ENCODE data around the gene ABCA4.

ABCA4 gene

DNA sequence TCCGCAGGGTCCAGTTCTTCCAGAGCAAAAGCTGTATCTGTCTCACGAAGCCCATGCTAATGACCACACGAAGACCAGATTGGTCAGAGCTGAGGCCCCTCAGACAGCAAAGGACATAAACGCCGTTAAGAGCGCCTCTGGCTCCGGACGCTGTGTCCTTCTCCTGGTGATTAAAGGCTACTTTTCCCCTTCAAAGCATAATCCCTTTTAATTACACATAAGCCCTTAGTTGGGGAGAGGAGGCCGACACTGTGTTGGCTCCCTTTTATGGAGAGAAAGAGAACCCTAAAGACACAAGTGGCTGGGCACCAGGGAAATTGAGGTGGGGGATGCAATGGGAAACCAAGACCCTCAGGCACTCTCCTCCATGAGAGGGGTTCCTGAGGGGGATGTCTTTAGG, at the start of gene ABCA4:
ABCA4 (minus strand) TSS at position 158 of the 400 bp plus-strand sequence; CDS start at position 55, 103 bp downstream.
- ATAC-seq = no peak
- TF ChIP-seq ZNF70 (CRISPR knock-in tag; IDR thresholded peaks at IDR 0.05) = no peak

DNA sequence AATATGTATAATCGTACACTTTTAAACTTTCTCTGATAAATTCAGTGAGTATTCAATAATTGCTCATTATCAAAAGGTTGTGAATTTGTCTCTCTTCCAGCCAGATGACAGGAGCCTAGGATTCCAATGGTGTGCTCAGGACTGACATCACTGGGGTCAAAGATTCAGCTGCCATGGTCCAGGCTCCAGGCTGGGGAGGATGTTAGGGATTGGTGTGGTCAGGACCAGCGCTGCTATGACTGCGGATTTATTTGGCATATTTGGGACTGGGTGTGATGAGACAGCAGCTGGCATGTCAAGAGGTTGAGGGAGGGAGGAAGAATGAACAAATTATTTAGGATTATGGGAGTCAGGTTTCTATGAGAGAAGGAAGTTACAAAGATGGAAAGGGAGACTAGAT, 48.2 kb upstream of the ABCA4 start:
- TF ChIP-seq ZFP3 (CRISPR knock-in tag; IDR thresholded peaks at IDR 0.05) = no peak
- no peak for TF ChIP-seq TOX (CRISPR knock-in tag; IDR thresholded peaks at IDR 0.05; ENCODE audit: borderline replicate concordance)
- no peak for TF ChIP-seq BACH2 (CRISPR knock-in tag; IDR thresholded peaks at IDR 0.05; ENCODE audit: borderline replicate concordance)
- TF ChIP-seq GLIS3 (CRISPR knock-in tag; IDR thresholded peaks at IDR 0.05) = no peak
- TF ChIP-seq ZC3H10 (CRISPR knock-in tag; IDR thresholded peaks at IDR 0.05) = no peak
- no peak for TF ChIP-seq ESRRG (CRISPR knock-in tag; IDR thresholded peaks at IDR 0.05)
- no peak for TF ChIP-seq ZFP30 (CRISPR knock-in tag; IDR thresholded peaks at IDR 0.05)
- no peak for TF ChIP-seq TCF4 (CRISPR knock-in tag; IDR thresholded peaks at IDR 0.05; ENCODE audit: borderline replicate concordance)
- no peak for TF ChIP-seq SNAI2 (CRISPR knock-in tag; IDR thresholded peaks at IDR 0.05)
- TF ChIP-seq, protein P1, sequence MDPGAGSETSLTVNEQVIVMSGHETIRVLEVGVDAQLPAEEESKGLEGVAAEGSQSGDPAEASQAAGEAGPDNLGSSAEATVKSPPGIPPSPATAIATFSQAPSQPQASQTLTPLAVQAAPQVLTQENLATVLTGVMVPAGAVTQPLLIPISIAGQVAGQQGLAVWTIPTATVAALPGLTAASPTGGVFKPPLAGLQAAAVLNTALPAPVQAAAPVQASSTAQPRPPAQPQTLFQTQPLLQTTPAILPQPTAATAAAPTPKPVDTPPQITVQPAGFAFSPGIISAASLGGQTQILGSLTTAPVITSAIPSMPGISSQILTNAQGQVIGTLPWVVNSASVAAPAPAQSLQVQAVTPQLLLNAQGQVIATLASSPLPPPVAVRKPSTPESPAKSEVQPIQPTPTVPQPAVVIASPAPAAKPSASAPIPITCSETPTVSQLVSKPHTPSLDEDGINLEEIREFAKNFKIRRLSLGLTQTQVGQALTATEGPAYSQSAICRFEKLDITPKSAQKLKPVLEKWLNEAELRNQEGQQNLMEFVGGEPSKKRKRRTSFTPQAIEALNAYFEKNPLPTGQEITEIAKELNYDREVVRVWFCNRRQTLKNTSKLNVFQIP (CRISPR knock-in tag; IDR thresholded peaks at IDR 0.05; ENCODE audit: borderline replicate concordance, low read depth) = no peak
- no peak for TF ChIP-seq RARB (CRISPR knock-in tag; IDR thresholded peaks at IDR 0.05)
- TF ChIP-seq, protein P2, sequence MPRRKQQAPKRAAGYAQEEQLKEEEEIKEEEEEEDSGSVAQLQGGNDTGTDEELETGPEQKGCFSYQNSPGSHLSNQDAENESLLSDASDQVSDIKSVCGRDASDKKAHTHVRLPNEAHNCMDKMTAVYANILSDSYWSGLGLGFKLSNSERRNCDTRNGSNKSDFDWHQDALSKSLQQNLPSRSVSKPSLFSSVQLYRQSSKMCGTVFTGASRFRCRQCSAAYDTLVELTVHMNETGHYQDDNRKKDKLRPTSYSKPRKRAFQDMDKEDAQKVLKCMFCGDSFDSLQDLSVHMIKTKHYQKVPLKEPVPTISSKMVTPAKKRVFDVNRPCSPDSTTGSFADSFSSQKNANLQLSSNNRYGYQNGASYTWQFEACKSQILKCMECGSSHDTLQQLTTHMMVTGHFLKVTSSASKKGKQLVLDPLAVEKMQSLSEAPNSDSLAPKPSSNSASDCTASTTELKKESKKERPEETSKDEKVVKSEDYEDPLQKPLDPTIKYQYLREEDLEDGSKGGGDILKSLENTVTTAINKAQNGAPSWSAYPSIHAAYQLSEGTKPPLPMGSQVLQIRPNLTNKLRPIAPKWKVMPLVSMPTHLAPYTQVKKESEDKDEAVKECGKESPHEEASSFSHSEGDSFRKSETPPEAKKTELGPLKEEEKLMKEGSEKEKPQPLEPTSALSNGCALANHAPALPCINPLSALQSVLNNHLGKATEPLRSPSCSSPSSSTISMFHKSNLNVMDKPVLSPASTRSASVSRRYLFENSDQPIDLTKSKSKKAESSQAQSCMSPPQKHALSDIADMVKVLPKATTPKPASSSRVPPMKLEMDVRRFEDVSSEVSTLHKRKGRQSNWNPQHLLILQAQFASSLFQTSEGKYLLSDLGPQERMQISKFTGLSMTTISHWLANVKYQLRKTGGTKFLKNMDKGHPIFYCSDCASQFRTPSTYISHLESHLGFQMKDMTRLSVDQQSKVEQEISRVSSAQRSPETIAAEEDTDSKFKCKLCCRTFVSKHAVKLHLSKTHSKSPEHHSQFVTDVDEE (CRISPR knock-in tag; IDR thresholded peaks at IDR 0.05) = no peak
- no peak for TF ChIP-seq ISL1 (CRISPR knock-in tag; IDR thresholded peaks at IDR 0.05)
- TF ChIP-seq, protein P3, sequence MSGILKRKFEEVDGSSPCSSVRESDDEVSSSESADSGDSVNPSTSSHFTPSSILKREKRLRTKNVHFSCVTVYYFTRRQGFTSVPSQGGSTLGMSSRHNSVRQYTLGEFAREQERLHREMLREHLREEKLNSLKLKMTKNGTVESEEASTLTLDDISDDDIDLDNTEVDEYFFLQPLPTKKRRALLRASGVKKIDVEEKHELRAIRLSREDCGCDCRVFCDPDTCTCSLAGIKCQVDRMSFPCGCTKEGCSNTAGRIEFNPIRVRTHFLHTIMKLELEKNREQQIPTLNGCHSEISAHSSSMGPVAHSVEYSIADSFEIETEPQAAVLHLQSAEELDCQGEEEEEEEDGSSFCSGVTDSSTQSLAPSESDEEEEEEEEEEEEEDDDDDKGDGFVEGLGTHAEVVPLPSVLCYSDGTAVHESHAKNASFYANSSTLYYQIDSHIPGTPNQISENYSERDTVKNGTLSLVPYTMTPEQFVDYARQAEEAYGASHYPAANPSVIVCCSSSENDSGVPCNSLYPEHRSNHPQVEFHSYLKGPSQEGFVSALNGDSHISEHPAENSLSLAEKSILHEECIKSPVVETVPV (CRISPR knock-in tag; IDR thresholded peaks at IDR 0.05) = no peak
- TF ChIP-seq, protein P4, sequence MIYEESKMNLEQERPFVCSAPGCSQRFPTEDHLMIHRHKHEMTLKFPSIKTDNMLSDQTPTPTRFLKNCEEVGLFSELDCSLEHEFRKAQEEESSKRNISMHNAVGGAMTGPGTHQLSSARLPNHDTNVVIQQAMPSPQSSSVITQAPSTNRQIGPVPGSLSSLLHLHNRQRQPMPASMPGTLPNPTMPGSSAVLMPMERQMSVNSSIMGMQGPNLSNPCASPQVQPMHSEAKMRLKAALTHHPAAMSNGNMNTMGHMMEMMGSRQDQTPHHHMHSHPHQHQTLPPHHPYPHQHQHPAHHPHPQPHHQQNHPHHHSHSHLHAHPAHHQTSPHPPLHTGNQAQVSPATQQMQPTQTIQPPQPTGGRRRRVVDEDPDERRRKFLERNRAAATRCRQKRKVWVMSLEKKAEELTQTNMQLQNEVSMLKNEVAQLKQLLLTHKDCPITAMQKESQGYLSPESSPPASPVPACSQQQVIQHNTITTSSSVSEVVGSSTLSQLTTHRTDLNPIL (CRISPR knock-in tag; IDR thresholded peaks at IDR 0.05; ENCODE audit: low read depth) = no peak
- no peak for TF ChIP-seq CSDC2 (CRISPR knock-in tag; IDR thresholded peaks at IDR 0.05)
- TF ChIP-seq, protein P5, sequence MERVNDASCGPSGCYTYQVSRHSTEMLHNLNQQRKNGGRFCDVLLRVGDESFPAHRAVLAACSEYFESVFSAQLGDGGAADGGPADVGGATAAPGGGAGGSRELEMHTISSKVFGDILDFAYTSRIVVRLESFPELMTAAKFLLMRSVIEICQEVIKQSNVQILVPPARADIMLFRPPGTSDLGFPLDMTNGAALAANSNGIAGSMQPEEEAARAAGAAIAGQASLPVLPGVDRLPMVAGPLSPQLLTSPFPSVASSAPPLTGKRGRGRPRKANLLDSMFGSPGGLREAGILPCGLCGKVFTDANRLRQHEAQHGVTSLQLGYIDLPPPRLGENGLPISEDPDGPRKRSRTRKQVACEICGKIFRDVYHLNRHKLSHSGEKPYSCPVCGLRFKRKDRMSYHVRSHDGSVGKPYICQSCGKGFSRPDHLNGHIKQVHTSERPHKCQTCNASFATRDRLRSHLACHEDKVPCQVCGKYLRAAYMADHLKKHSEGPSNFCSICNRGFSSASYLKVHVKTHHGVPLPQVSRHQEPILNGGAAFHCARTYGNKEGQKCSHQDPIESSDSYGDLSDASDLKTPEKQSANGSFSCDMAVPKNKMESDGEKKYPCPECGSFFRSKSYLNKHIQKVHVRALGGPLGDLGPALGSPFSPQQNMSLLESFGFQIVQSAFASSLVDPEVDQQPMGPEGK (CRISPR knock-in tag; IDR thresholded peaks at IDR 0.05; ENCODE audit: borderline replicate concordance) = no peak
- no peak for ATAC-seq

DNA sequence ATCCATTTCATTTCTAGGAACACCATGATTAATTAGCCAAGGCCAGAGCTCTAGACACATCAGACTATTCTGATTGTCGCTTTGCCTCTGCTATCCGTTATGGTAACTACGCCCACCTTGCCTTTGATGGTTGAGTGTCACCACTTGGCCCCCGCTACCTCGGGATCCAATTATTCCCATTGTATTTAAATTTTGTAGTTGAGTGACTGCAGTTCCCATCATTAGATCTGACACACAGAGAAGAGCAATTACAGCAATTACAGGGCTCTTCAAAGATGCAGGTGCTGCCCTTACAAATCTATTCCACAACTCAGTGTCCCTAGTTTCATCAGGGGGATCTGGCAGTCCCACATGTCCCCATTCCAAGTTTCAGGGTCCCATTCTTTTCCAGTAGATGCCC, 44.9 kb upstream of the ABCA4 start:
- ATAC-seq = no peak
- no peak for TF ChIP-seq ARNTL (CRISPR knock-in tag; IDR thresholded peaks at IDR 0.05; ENCODE audit: borderline replicate concordance, low read depth)
- no peak for TF ChIP-seq ESRRG (CRISPR knock-in tag; IDR thresholded peaks at IDR 0.05)
- TF ChIP-seq, protein P5 (CRISPR knock-in tag; IDR thresholded peaks at IDR 0.05; ENCODE audit: borderline replicate concordance) = no peak
- TF ChIP-seq, protein P4 (CRISPR knock-in tag; IDR thresholded peaks at IDR 0.05; ENCODE audit: low read depth) = no peak
- no peak for TF ChIP-seq PPARA (CRISPR knock-in tag; IDR thresholded peaks at IDR 0.05; ENCODE audit: borderline replicate concordance)
- TF ChIP-seq RARB (CRISPR knock-in tag; IDR thresholded peaks at IDR 0.05) = no peak
- TF ChIP-seq, protein P2 (CRISPR knock-in tag; IDR thresholded peaks at IDR 0.05) = no peak
- TF ChIP-seq ZNF70 (CRISPR knock-in tag; IDR thresholded peaks at IDR 0.05) = no peak
- no peak for TF ChIP-seq ZFP30 (CRISPR knock-in tag; IDR thresholded peaks at IDR 0.05)
- no peak for TF ChIP-seq ZFP3 (CRISPR knock-in tag; IDR thresholded peaks at IDR 0.05)
- TF ChIP-seq BACH2 (CRISPR knock-in tag; IDR thresholded peaks at IDR 0.05; ENCODE audit: borderline replicate concordance) = no peak
- TF ChIP-seq ISL1 (CRISPR knock-in tag; IDR thresholded peaks at IDR 0.05) = no peak

Data from SK-N-SH treated with all-trans-retinoic acid at 6 μM for 48 hours (cell line).